HG03103 (cell line): ENCODE measurements around the gene ZNF593OS.

ENCODE experiments used
- ATAC-seq: cut with Tn5 transposase; IDR thresholded peaks from one replicate; pipeline ENCODE4 v1.9.1; 2021; ENCODE audit warnings: low read depth; ENCODE audit not compliant: unreplicated experiment

The ZNF593OS gene

GRCh38 chr1:26184883-26185282 is 13.3 kb upstream of the ZNF593OS start:
- no peak for ATAC-seq

- no peak for ATAC-seq
Measured at GRCh38 chr1:26184086-26184485, 12.5 kb upstream of the ZNF593OS start.

GRCh38 chr1:26182383-26182696 is 10.7 kb upstream of the ZNF593OS start:
- ATAC-seq = no peak

- no peak for ATAC-seq
Measured at GRCh38 chr1:26181586-26182382, 10.2 kb upstream of the ZNF593OS start.

- ATAC-seq = no peak
Measured at GRCh38 chr1:26180010-26180506, 8.4 kb upstream of the ZNF593OS start.

- ATAC-seq = peak; percentile 52
Measured at GRCh38 chr1:26177182-26177684, 5.6 kb upstream of the ZNF593OS start, which contains the start of gene CNKSR1. Gene CNKSR1 (plus strand): TSS chr1:26177491. CDS start chr1:26177548, 57 bp downstream.

GRCh38 chr1:26175346-26175745 is 3.7 kb upstream of the ZNF593OS start:
- no peak for ATAC-seq

- no peak for ATAC-seq
Measured at GRCh38 chr1:26170472-26170821, 1.2 kb downstream of the ZNF593OS start.

GRCh38 chr1:26169669-26170471 is 1.8 kb downstream of the ZNF593OS start, which contains the start of gene ZNF593:
Gene ZNF593 (plus strand): TSS chr1:26169908. CDS start chr1:26169984, 76 bp downstream.
- peak; percentile 90 for ATAC-seq

GRCh38 chr1:26169198-26169554 is 2.5 kb downstream of the ZNF593OS start:
- no peak for ATAC-seq

- ATAC-seq = no peak
Measured at GRCh38 chr1:26168410-26169197, 3.0 kb downstream of the ZNF593OS start, which contains the start of gene C1orf232. Gene C1orf232 (minus strand): TSS chr1:26168963. CDS start chr1:26168499, 464 bp downstream.

GRCh38 chr1:26166719-26167281 is 4.8 kb downstream of the ZNF593OS start:
- ATAC-seq = no peak

- no peak for ATAC-seq
Measured at GRCh38 chr1:26164861-26165842, 6.5 kb downstream of the ZNF593OS start.

GRCh38 chr1:26164036-26164860 is 7.4 kb downstream of the ZNF593OS start:
- ATAC-seq = no peak

GRCh38 chr1:26163684-26164035 is 8.0 kb downstream of the ZNF593OS start:
- no peak for ATAC-seq

- ATAC-seq = no peak
Measured at GRCh38 chr1:26162220-26162709, 9.4 kb downstream of the ZNF593OS start.

GRCh38 chr1:26161415-26162219 is 10.0 kb downstream of the ZNF593OS start:
- no peak for ATAC-seq
